Upper lobe of left lung (tissue), 6 donors: ENCODE measurements around the gene ACSM2A. TPM values are rescaled to one million over a fixed set of nuclear protein-coding genes. Genes with fewer than 3 reads are reported as not detected.
"Not testable (repeated sequence)": the region's sequence is repeated elsewhere in the genome, so short reads cannot be mapped to it uniquely, and the experiment has no call there.

Experiments used
- ATAC-seq, 2 donors: fragments of 200-7000 bp; cut with Tn5 transposase; one replicate each; pipeline ENCODE4 v1.9.1; 2022; ENCODE audit warnings: mild to moderate bottlenecking in 2 of 2, moderate library complexity in 2 of 2; ENCODE audit not compliant: low FRiP score in 2 of 2
- DNase-seq, 2 donors: peaks; one replicate each; pipeline ENCODE4 v3.0.0-alpha.2; 2019 to 2020
- H3K27ac ChIP-seq, 4 donors: fragments of 200-600 bp; sonication (generic); one replicate each; pipeline ENCODE4 v1.5.1; 2016 to 2019
- H3K27me3 ChIP-seq, 4 donors: fragments of 200-600 bp; sonication (generic); one replicate each; pipeline ENCODE4 v1.5.1; 2017 to 2019
- H3K36me3 ChIP-seq, 4 donors: fragments of 200-600 bp; sonication (generic); one replicate each; pipeline ENCODE4 v1.5.1; 2016 to 2019
- H3K4me1 ChIP-seq, 4 donors: fragments of 200-600 bp; sonication (generic); one replicate each; pipeline ENCODE4 v1.5.1; 2018 to 2019
- H3K4me3 ChIP-seq, 4 donors: fragments of 200-600 bp; sonication (generic); one replicate each; pipeline ENCODE4 v1.5.1; 2017 to 2019; ENCODE audit warnings: mild to moderate bottlenecking in 2 of 4, moderate library complexity in 1 of 4
- H3K9me3 ChIP-seq, 4 donors: fragments of 200-600 bp; sonication (generic); one replicate each; pipeline ENCODE4 v1.5.1; 2018 to 2019
- EP300 ChIP-seq, 4 donors: sonication (generic); formaldehyde crosslinking; IDR thresholded peaks; one replicate each; pipeline ENCODE4 v1.5.1; 2017; ENCODE audit warnings: antibody characterized with exemption in 4 of 4, control low read depth in 2 of 4
- POLR2A ChIP-seq, 4 donors: fragments of 450-650 bp; IDR thresholded peaks; one replicate each; pipeline ENCODE4 v1.5.1; 2016 to 2017; ENCODE audit warnings: antibody characterized with exemption in 4 of 4, mild to moderate bottlenecking in 2 of 4
- POLR2AphosphoS5 ChIP-seq, 2 donors: sonication (generic); formaldehyde crosslinking; IDR thresholded peaks; one replicate each; pipeline ENCODE4 v1.5.1; 2017; ENCODE audit warnings: antibody characterized with exemption in 2 of 2
- WGBS, 2 donors: methylation state at CpG; one replicate each; pipeline ENCODE4 v1.1.5; 2017 to 2018; 5-methylcytosine and 5-hydroxymethylcytosine counted together
- total RNA-seq, 6 donors: library from RNA; depleted of rRNA in 4 of 6; stranded (reverse); fragments of >200 nt in 4 of 6; gene quantifications; one replicate each; pipeline versions ENCODE4 v1.1.0 to v1.2.1, GENCODE V29; 2016 to 2021
- TF ChIP-seq, protein P1 (sequence below), 6 experiments: fragments of 450-650 bp in 4 of 6; fragments of 200-600 bp in 2 of 6; sonication (generic) in 2 of 6; IDR thresholded peaks; one replicate each; pipeline ENCODE4 v1.5.1; 2016 to 2019; ENCODE audit warnings: antibody characterized with exemption in 6 of 6
- donor health status: DM: no; HTN: no; CAD: no; lungs with moderate emphysema.
- donor health status: DM: no; HTN: yes; CAD: no; lungs with severe emphysema.

ACSM2A gene
- total RNA-seq, 6 donors from 2014 or later: 0.34 TPM; not detected in 5

DNA sequence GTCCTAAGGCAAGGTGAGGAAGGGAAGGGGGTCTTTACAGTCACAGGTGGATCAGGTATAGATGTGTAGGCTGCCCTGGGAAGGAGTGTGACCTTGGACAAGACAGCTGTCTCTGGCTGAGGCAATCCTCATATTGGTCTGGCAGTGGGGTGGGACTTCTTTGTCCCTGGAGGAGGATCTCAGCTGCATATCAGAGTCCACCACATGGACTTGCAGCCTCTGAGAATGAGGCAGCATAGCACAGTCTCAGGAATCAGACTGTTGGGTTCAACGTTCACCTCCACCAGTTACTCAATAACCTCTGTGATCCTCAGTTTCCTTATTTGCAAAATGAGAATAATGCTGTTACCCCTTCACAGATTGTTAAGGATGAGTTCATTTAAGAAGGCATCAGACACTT, 33.4 kb downstream of the ACSM2A start:
- TF ChIP-seq POLR2A (IDR thresholded peaks at IDR 0.05): no peak
- TF ChIP-seq POLR2AphosphoS5 (IDR thresholded peaks at IDR 0.05): no peak
- no peaks in the 10 kb centered on the region for H3K4me1 ChIP-seq
- H3K27me3 ChIP-seq: no peaks in the 10 kb centered on the region
- ATAC-seq (no peak), DNase-seq (no peak)
- no peak overlapping the region for H3K27ac ChIP-seq
- 77 to 100% methylated on average over 1 of the region's 1 CpG for WGBS, 2 donors
- H3K36me3 ChIP-seq: no peaks in the 10 kb centered on the region
- no peaks in the 10 kb centered on the region for H3K9me3 ChIP-seq
- no peak overlapping the region for H3K4me3 ChIP-seq

DNA sequence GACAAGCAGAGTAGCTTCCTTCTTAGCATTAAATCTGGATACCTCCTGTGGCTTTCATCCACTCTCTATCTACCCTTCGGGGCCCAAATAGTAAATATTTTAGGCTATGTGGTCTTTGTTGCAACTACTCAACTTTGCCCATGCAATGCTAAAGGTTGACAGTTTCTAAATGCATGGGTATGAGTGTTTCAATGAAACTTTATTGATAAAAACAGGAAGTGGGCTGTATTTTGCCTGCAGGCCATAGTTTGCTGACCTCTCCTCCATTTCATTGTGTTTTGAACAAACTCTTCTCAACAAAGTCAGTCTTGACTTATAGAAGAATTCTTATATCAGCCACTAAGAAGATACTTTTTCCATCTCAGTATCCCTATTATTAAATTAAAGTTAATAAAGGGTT, 34.1 kb downstream of the ACSM2A start:
- TF ChIP-seq, protein P1, sequence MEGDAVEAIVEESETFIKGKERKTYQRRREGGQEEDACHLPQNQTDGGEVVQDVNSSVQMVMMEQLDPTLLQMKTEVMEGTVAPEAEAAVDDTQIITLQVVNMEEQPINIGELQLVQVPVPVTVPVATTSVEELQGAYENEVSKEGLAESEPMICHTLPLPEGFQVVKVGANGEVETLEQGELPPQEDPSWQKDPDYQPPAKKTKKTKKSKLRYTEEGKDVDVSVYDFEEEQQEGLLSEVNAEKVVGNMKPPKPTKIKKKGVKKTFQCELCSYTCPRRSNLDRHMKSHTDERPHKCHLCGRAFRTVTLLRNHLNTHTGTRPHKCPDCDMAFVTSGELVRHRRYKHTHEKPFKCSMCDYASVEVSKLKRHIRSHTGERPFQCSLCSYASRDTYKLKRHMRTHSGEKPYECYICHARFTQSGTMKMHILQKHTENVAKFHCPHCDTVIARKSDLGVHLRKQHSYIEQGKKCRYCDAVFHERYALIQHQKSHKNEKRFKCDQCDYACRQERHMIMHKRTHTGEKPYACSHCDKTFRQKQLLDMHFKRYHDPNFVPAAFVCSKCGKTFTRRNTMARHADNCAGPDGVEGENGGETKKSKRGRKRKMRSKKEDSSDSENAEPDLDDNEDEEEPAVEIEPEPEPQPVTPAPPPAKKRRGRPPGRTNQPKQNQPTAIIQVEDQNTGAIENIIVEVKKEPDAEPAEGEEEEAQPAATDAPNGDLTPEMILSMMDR (IDR thresholded peaks at IDR 0.05): no peak
- no peak for TF ChIP-seq POLR2AphosphoS5 (IDR thresholded peaks at IDR 0.05)
- TF ChIP-seq POLR2A (IDR thresholded peaks at IDR 0.05): no peak
- TF ChIP-seq EP300 (IDR thresholded peaks at IDR 0.05): no peak
- H3K4me3 ChIP-seq: no peak overlapping the region
- no peaks in the 10 kb centered on the region for H3K27me3 ChIP-seq
- no peaks in the 10 kb centered on the region for H3K4me1 ChIP-seq
- no peak for ATAC-seq
- no peak overlapping the region for H3K27ac ChIP-seq
- DNase-seq: no peak
- H3K36me3 ChIP-seq: no peaks in the 10 kb centered on the region
- 81 to 88% methylated on average over 1 of the region's 1 CpG for WGBS, 2 donors
- no peaks in the 10 kb centered on the region for H3K9me3 ChIP-seq

DNA sequence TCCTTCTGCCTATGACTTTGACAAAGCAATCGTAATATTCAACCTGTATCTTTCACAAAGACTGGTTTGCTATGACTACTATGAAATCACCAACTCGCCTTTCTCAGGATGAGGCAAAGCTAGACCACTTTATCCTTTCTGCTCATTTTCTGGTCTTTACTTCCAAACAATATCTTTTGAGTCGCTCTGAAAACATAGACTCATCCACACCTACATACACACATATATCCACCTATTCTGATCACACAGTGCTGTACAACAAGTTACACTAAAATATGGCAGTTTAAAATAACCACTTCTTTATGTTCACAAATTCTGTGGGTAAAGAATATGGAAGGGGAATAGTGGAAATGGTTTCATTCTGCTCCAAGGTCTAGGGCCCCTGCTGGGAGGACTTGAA, 39.7 kb downstream of the ACSM2A start:
- not testable (repeated sequence) for H3K9me3 ChIP-seq, ATAC-seq, H3K36me3 ChIP-seq, DNase-seq, H3K27ac ChIP-seq, H3K27me3 ChIP-seq, H3K4me3 ChIP-seq, H3K4me1 ChIP-seq
- no CpG with 5 or more reads among the region's 3 CpGs for WGBS, 2 donors

DNA sequence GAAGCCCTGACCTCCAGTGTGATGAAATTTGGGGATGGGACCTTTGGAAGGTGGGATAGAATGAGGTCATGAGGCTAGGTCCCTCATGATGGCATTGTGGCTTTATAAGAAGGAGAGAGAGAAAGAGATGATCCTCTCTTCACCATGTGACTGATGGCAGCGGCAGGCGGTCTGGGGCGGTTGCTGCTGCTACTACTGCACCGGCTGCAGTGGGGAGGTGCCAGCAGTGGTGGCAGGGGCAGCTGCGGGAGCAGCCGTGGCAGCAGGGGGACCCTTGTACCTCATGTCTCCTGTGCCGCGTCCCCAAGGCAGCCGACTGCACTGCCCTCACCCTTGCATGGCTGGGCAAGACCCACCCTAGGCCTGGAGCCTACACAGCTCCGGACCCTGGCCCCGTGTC, 40.1 kb downstream of the ACSM2A start:
- not testable (repeated sequence) for H3K36me3 ChIP-seq, H3K27me3 ChIP-seq, H3K4me1 ChIP-seq, H3K9me3 ChIP-seq, ATAC-seq, H3K4me3 ChIP-seq, H3K27ac ChIP-seq, DNase-seq
- WGBS, 2 donors: no CpG with 5 or more reads among the region's 11 CpGs

DNA sequence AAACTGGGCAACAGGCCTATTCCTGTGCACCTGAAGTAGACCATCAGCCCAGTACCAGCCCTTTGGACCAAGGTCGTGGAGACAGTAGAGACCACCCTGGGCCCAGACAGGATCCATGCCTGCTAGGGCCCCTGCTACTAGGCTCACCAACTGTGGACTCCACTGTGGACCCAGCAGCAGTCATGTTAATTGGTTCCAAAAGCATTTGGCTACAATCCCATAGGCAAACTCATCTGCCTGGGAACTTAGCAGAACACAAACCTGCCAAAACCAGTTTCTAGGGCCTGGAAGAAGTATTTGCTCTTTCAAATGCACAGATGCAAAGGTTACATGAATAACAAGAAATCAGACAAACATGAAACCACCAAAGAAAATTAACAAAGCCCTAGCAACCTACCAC, 53.1 kb downstream of the ACSM2A start:
- WGBS, 2 donors: 64% methylated on average over 1 of the region's 1 CpG; no CpG with 5 or more reads in 1 of the 2 donors
- Histone ChIP-seq H3K36me3 (no peaks in the 10 kb centered on the region), H3K4me3 (no peak overlapping the region), H3K27ac (no peak overlapping the region), H3K4me1 (no peaks in the 10 kb centered on the region), H3K27me3 (no peaks in the 10 kb centered on the region), H3K9me3 (peaks cover 0 to 13% (median 5%) of the 10 kb centered on the region in 4 donors)
- TF ChIP-seq EP300 (IDR thresholded peaks at IDR 0.05) (no peak), POLR2AphosphoS5 (IDR thresholded peaks at IDR 0.05) (no peak), POLR2A (IDR thresholded peaks at IDR 0.05) (no peak)
- TF ChIP-seq, protein P1 (IDR thresholded peaks at IDR 0.05): no peak
- no peak for ATAC-seq
- no peak for DNase-seq

DNA sequence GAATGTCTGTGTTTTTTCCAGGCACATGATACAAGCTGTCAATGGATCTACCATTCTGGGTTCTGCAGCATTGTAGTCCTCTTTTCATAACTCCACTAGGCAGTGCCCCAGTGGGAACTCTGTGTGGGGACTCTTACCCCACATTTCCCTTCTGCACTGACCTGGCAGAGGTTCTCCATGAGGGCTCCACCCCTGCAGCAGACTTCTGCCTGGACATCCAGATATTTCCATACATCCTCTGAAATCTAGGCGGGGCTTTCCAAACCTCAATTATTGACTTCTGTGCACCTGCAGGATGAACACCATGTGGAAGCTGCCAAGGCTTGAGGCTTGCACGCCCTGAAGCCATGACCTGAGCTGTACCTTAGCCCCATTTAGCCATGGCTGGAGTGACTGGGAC, 56.0 kb downstream of the ACSM2A start:
- Histone ChIP-seq H3K4me3 (no peak overlapping the region), H3K9me3 (peaks cover 0 to 13% (median 5%) of the 10 kb centered on the region in 4 donors), H3K36me3 (no peaks in the 10 kb centered on the region), H3K4me1 (no peaks in the 10 kb centered on the region), H3K27ac (no peak overlapping the region), H3K27me3 (no peaks in the 10 kb centered on the region)
- WGBS, 2 donors: 52 to 70% methylated on average over 2 of the region's 2 CpGs
- TF ChIP-seq POLR2A (IDR thresholded peaks at IDR 0.05) (no peak), POLR2AphosphoS5 (IDR thresholded peaks at IDR 0.05) (no peak), EP300 (IDR thresholded peaks at IDR 0.05) (no peak)
- TF ChIP-seq, protein P1 (IDR thresholded peaks at IDR 0.05): no peak
- ATAC-seq: no peak
- no peak for DNase-seq
